ENCODE data around the gene WDR54.

WDR54 gene

GRCh38 chr2:74439373-74439772 is 17.8 kb downstream of the WDR54 start (continued):
- no peak for TF ChIP-seq TSHZ1 (tag by site-specific recombination; IDR thresholded peaks at IDR 0.05; ENCODE audit: borderline replicate concordance)
- no peak for TF ChIP-seq ZNF654 (tag by site-specific recombination; IDR thresholded peaks at IDR 0.05; ENCODE audit: low read depth)
- TF ChIP-seq ZBTB8A (tag by site-specific recombination; IDR thresholded peaks at IDR 0.05) = no peak
- TF ChIP-seq, protein P1, sequence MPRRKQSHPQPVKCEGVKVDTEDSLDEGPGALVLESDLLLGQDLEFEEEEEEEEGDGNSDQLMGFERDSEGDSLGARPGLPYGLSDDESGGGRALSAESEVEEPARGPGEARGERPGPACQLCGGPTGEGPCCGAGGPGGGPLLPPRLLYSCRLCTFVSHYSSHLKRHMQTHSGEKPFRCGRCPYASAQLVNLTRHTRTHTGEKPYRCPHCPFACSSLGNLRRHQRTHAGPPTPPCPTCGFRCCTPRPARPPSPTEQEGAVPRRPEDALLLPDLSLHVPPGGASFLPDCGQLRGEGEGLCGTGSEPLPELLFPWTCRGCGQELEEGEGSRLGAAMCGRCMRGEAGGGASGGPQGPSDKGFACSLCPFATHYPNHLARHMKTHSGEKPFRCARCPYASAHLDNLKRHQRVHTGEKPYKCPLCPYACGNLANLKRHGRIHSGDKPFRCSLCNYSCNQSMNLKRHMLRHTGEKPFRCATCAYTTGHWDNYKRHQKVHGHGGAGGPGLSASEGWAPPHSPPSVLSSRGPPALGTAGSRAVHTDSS (tag by site-specific recombination; IDR thresholded peaks at IDR 0.05) = no peak
- no peak for TF ChIP-seq ZBTB49 (tag by site-specific recombination; IDR thresholded peaks at IDR 0.05; ENCODE audit: low read depth)
- TF ChIP-seq ZNF311 (tag by site-specific recombination; IDR thresholded peaks at IDR 0.05; ENCODE audit: borderline replicate concordance) = no peak
- TF ChIP-seq, protein P2, sequence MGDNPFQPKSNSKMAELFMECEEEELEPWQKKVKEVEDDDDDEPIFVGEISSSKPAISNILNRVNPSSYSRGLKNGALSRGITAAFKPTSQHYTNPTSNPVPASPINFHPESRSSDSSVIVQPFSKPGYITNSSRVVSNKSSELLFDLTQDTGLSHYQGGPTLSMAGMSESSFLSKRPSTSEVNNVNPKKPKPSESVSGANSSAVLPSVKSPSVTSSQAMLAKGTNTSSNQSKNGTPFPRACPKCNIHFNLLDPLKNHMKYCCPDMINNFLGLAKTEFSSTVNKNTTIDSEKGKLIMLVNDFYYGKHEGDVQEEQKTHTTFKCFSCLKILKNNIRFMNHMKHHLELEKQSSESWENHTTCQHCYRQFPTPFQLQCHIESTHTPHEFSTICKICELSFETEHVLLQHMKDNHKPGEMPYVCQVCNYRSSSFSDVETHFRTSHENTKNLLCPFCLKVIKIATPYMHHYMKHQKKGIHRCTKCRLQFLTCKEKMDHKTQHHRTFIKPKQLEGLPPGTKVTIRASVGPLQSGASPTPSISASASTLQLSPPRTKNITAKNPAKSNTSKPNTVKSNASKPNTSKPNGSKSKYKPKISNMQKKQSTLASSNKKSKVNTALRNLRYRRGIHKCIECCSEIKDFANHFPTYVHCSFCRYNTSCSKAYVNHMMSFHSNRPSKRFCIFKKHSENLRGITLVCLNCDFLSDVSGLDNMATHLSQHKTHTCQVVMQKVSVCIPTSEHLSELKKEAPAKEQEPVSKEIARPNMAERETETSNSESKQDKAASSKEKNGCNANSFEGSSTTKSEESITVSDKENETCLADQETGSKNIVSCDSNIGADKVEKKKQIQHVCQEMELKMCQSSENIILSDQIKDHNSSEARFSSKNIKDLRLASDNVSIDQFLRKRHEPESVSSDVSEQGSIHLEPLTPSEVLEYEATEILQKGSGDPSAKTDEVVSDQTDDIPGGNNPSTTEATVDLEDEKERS (tag by site-specific recombination; IDR thresholded peaks at IDR 0.05) = no peak

DNA sequence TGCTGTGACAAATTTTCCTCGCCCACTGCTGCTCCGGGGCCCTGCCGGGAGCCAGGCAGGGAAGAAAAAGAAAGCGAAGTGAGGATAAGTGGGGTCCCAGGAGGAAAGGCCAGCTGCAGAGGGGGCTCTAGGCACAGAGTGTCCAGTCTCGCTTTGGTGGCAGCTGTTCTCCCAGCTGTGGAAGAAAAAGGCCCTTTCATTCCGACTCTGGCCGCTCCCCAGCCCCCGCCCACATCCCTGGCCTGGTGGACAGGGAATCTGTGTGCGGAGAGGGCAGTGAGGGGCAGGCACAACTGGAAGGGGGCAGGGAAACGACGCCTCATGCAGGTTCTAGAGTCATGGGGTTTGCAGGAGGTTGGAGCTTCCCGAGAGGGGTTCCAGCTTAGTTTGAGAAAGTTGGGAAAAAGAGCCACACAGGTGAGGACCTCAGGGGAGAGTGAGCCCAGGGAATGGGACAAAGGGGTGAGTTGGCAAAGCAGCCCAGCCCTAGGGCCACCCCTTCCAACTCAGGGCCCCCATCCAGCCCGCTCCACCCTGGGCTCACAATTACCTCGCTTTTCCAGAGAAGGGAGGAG is 18.4 kb downstream of the WDR54 start:
- POLR2A ChIA-PET = interaction anchor here (0.6 to 2.4 kb wide), 21 partner anchors 8 to 433 kb away, joined by 3 to 40 read pairs (median 4); partner anchors contain the start of genes AUP1, C2orf81, CCDC142 and DCTN1
- CTCF ChIA-PET = interaction anchor here (0.6 to 2.5 kb wide), 7 partner anchors 11 to 146 kb away, joined by 3 to 6 read pairs (median 3); no protein-coding TSS in a partner anchor
- Histone ChIP-seq H3K4me1 (ENCODE audit: control insufficient read depth, insufficient read depth, low read length) (peaks cover 7% of the 10 kb centered on the region), H3K27ac (ENCODE audit: extremely low read depth, low read depth, low read length) (peak overlapping the region; percentile 68; the same call in 1 of the 2 replicates), H3K4me3 (ENCODE audit: low read depth, low read length) (peak overlapping the region; percentile 56), H3K36me3 (ENCODE audit: control insufficient read depth in 2 of 2, insufficient read depth in 1 of 2, low read length in 2 of 2) (peaks cover 0 to 40% of the 10 kb centered on the region in 2 experiments; a peak in 1 of 3 replicates), H3K9me3 (ENCODE audit: control insufficient read depth, insufficient read depth, low read depth, low read length) (no peaks in the 10 kb centered on the region)
- TF ChIP-seq ZNF214 (tag by site-specific recombination; IDR thresholded peaks at IDR 0.05; ENCODE audit: borderline replicate concordance) (no peak), PRDM1 (tag by site-specific recombination; IDR thresholded peaks at IDR 0.05) (0 out of 2 replicates have a peak, but pooled peaks have one; percentile 7), ZNF664 (tag by site-specific recombination; IDR thresholded peaks at IDR 0.05) (no peak)
